Activated CD4-positive, alpha-beta T cell treated with anti-CD3 and anti-CD28 coated beads for 24 hours (primary cell): ENCODE results near the gene EEPD1.
"Not testable (repeated sequence)": the region's sequence is repeated elsewhere in the genome, so short reads cannot be mapped to it uniquely, and the experiment has no call there.

Source experiments
- DNase-seq, 2 donors: peaks; one replicate each; pipeline ENCODE4 v3.0.0-alpha.2; 2020; ENCODE audit warnings: low read depth in 2 of 2

EEPD1 gene

GRCh38 chr7:36316319-36316718 is 163.3 kb downstream of the EEPD1 start:
- no peak for DNase-seq

- no peak for DNase-seq
These were observed 164.2 kb downstream of the EEPD1 start for GRCh38 chr7:36317276-36317675.

GRCh38 chr7:36318116-36318515 is 165.1 kb downstream of the EEPD1 start:
- no peak for DNase-seq

- DNase-seq: not testable (repeated sequence)
These were observed 168.2 kb downstream of the EEPD1 start for GRCh38 chr7:36321284-36321683.

DNA sequence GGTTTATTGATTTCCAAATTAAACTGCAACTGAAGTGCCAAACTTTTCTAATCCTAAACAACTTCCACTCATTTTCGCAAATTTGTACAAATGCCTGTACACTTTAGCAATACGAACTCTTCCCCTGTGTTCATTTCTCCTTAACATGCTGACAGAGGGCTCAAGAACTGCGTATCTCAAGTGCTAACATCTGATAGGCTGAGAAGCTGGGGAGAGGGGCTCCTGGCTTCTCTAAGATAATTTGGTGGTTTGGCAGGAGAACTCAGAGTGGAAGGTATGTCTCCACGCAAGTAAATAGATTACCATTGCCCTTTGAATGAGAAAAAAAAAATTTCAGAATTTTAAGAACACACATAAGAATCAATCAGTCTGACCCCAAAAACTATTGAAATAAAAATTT is 183.3 kb downstream of the EEPD1 start:
- no peak for DNase-seq

GRCh38 chr7:36338256-36338655 is 185.2 kb downstream of the EEPD1 start:
- DNase-seq: no peak

GRCh38 chr7:36343548-36343947 is 190.5 kb downstream of the EEPD1 start:
- DNase-seq: no peak

GRCh38 chr7:36344622-36345021 is 191.6 kb downstream of the EEPD1 start:
- DNase-seq: no peak

DNA sequence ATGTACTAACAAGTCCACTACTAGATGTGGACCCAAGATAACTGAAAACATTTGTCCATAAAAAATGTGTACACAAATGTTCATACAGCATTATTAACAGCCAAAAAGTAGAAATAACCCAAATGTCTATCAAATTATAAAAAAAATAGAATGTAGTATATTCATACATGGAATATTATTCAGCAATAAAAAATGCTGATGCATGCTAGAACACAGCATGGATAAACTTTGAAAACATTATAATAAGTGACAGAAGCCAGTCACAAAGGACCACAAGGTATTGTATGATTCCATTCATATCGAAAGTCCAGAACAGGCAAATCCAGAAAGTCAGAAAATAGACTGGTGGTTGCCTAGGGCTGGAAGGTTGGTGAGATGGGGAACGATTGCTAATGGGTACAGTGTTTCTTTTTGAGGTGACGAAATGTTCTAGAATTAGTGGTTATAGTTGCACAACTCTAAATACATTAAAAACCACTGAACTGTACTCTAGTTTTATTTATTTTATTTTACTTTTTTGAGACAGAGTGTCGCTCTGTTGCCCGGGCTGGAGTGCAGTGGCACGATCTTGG is 193.3 kb downstream of the EEPD1 start:
- no peak for DNase-seq

DNA sequence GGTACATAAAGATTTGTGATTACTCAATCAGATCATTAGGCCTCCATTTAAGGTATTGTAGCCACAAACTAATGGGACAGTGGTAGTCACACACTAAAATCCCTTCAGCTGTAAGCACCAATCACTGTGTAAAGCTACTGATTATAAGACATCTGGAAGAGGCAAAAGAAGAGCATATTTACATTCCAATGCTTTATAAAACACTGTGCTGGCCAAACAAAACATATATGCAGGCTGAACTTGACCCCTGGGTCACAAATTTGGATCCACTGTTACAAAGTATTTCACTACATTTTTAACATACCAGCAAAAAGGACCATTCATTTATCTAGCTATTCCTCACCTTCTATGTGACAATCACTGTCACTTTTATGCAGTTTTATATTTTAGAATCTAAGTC is 195.2 kb downstream of the EEPD1 start:
- no peak for DNase-seq

GRCh38 chr7:36348771-36349170 is 195.7 kb downstream of the EEPD1 start:
- DNase-seq: no peak

DNA sequence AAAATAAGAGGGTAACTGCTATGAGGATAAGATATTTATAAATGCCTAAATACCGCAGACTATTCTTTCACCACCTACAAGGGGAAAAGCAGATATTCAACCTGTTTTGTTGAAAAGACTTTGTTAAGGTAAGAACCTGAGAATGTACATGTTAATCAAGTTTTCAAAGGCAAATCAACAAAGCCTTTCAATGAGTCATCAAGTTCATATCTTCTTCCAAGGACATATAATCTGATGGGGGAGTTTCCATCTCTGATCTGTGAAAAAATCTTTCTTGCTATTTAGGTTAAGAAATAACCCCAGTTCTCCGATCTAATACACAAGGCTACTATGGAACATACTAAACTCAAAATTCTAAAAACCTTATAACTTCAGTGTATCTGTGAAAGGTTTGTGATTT is 196.6 kb downstream of the EEPD1 start:
- no peak for DNase-seq
